Hypothalamus (tissue), 51 donors: ENCODE measurements around the gene HES7.

ENCODE experiments used
- DNase-seq, 51 donors: peaks; one replicate each; lab custom pipeline; 2025; lab: John Stamatoyannopoulos, UW

HES7 gene

GRCh38 chr17:8144401-8145231 lies 20.7 kb upstream of the HES7 start:
- no peak for DNase-seq

- no peak for DNase-seq
Measured at GRCh38 chr17:8143581-8144400, 19.9 kb upstream of the HES7 start.

GRCh38 chr17:8142887-8143580 lies 19.1 kb upstream of the HES7 start:
- no peak for DNase-seq

DNA sequence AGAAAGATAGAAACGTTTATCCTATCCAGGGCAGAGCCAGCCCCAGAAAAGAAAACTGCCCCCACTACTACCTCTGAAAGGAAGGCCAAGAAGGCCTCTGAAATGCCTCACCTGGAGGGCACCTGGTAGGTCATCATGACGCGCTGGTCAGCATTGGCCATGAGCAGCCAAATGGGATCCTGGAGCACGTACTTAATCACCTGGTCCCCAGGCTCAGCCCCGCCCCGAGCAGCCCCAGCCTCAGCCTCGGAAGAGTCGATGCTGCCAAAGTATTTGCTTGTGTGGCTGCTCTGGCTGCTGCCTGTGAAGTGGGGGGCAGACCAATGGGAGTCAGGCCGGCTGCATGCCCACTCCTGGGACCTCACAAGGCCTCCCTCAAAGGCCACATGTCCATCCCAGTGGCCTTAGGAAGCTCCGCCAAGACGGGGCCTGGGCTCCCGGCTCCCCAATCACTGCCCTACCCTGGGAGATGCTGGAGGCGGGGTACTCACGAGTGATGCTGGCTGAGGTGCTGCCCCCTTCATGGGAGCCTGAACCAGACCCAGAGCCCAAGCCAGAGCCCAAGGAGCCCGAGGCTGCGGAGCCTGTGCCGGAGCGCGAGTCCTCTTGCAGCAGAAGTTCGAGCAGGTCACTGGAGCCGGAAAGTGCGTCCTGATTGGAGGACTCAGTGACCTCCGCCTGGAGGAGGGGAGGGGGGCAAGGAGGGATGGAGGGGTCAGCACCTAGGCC lies 18.4 kb upstream of the HES7 start:
- no peak for DNase-seq

GRCh38 chr17:8141741-8142140 lies 17.8 kb upstream of the HES7 start:
- DNase-seq = no peak

GRCh38 chr17:8141045-8141444 lies 17.1 kb upstream of the HES7 start:
- no peak for DNase-seq

DNA sequence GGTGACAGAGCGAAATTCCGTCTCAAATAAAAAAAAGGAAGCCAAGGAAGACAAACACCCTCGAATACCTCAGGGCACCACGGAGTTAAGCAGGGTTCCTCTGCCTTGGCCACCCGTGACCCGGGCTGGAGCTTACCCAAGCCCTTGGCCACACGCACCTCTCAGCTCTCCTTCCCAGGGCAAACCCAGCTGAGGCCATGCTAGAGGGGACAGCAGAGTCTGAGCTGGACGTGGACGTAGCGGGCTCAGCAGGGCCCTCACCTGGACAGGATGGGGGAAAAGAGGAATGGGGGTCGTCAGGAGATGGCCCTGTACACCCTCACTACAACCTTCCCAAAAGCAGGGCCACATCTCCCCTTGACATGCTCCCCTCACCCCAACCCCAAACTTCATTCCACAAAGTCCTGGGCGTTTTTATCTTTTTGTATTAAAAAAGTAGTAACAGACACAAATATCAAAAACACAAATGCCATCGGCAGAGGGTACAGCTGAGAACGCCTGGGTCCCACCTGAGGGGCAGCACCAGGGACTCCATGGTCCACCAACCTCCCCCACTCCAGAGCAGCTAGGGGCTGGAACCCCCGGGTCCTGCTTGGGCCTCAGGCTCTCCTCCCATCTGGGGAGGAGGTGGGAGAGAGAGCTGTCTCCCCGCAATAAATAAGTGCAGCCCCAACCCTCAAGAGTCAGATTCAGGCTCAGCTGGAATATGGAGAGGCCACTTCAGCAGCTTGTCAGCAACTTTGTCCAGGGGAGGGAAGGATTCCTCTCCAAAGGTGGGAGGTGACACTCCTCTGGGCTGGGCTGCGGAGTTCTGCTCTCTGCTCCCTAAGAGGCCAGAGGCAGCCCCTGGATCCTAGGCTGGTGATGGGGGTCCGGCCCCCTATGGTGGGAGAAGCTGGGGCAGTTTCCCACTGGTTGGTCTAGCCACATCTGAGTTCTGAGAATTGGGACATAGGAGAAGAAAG lies 16.4 kb upstream of the HES7 start:
- no peak for DNase-seq

DNA sequence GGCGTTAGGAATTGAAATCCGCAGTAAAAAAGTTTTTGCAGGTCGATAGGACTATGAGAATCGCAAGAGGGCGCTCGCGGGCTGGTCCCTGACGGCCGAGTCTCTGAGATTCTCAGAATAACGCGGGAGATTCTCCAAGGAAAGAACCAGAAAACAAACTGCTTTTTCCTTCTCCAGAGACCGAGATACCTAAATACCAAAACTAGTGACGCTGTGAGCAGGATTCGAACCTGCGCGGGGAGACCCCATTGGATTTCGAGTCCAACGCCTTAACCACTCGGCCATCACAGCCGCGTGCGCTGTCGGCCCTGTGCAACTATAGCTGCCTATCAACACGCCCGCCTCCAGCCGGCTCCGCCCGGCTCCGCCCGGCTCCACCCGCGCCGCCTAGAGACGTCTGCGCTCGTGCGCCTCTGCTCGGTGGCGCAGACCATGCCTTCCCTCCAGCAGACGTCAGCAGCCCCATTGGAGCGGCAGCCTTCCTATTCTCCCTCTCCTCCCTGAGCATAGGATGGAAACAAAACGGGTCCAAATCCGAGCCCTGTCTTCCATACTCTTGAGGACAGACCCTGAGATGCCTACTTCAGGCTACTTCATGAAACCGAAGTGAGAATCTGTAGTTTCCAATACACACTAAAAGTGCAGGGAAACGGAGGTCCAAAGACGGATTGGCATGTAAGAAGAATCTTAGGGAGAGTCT lies 14.9 kb upstream of the HES7 start:
- DNase-seq = peak in 50 of 51 donors; percentile 60 to 98 (median 89)

DNA sequence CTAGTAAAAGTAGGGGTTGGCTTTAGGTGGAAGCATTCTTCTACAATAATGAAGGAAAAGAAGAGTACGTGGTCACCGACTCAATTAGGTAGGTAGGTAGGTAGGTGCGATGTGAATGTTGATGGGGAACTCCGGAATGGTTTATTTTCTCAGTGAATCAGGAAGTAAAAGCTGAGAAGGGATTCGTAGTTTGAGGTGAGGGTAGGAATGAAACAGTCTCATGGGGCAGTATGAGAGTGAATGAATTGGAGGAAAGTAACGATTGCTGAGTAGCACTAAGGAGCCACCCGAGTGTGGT lies 14.4 kb upstream of the HES7 start:
- no peak for DNase-seq

DNA sequence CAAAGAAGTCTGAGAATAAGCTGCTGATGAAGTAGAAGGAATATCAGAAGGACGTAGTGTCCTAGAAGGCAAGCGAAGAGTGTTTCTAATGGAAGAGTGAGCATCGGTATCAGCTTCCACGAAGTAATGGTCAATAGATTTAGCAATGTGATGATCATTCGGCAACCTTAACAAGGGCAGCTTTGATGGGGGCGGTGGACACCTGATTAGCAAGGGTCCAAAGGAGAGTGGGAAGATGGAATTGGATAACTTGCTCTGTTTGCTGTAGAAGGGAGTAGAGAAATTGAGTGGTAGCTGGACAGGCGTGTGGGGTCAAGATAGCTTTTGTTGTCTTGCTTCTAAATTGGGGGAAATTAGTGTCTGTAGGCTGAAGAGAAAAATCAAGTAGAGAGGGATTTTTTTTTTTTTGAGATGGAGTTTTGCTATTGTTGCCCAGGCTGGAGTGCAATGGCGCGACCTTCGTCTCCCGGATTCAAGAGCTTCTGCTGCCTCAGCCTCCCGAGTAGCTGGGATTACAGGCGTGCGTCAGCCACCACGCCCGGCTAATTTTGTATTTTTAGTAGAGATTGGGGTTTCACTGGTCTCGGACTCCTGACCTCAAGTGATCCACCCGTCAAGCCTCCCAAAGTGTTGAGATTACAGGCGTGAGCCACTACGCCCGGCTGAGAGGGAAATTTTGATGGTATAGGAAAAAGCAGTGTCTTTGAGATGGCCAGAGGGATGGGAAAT lies 13.9 kb upstream of the HES7 start:
- DNase-seq = no peak

DNA sequence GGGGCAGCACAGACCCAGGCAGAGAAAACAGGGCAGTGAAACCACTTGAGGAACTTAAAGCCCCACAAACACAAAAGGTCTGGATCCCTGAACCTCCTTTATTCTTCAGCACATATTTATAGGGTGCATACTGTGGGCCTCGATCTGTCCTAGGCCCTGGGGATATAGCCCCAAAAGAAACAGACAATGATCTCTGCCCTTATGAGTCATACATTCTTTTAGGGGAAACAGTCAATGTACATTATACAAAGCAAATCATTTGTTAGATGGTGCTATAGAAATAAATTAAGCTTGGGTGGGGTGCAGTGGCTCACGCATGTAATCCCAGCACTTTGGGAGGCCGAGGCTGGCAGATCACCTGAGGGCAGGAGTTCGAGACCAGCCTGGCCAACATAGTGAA lies 10.0 kb upstream of the HES7 start:
- no peak for DNase-seq

GRCh38 chr17:8133399-8133798 lies 9.5 kb upstream of the HES7 start:
- DNase-seq = no peak

- DNase-seq = no peak
Measured at GRCh38 chr17:8131844-8132441, 8.0 kb upstream of the HES7 start.

GRCh38 chr17:8128125-8128784 lies 4.3 kb upstream of the HES7 start:
- no peak for DNase-seq

- peak in 14 of 51 donors; percentile 17 to 62 (median 42) for DNase-seq
Measured at GRCh38 chr17:8126491-8127066, 2.7 kb upstream of the HES7 start.

GRCh38 chr17:8125947-8126490 lies 2.1 kb upstream of the HES7 start:
- peak in 3 of 51 donors; percentile 45 to 71 (median 47) for DNase-seq
